GM21786 (cell line): Measurements from ENCODE around the gene TANK.
"Not testable (repeated sequence)": the region's sequence is repeated elsewhere in the genome, so short reads cannot be mapped to it uniquely, and the experiment has no call there.

Source experiments
- ATAC-seq: cut with Tn5 transposase; IDR thresholded peaks from one replicate; pipeline ENCODE4 v1.9.1; 2021; ENCODE audit not compliant: unreplicated experiment

The TANK gene

DNA sequence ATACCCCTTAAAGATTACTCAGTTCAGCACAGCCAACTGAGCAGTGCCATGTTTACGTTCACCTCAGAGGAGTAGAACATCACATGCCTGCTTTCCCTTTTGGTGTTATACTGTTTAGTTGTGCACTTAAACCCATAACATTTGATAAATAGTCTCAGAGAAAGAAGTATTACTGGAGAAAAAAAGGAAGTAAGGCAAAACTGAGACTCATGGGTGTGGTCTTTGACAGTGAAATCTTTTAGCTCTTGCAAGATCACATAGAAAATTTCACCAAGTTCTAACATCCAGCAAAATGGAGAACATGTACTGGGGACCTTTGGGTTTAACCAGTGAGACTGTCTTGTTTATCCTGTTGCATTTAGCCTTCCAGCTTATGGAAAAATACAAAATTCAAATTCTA is 5.6 kb downstream of the TANK start:
- ATAC-seq = peak; percentile 32

DNA sequence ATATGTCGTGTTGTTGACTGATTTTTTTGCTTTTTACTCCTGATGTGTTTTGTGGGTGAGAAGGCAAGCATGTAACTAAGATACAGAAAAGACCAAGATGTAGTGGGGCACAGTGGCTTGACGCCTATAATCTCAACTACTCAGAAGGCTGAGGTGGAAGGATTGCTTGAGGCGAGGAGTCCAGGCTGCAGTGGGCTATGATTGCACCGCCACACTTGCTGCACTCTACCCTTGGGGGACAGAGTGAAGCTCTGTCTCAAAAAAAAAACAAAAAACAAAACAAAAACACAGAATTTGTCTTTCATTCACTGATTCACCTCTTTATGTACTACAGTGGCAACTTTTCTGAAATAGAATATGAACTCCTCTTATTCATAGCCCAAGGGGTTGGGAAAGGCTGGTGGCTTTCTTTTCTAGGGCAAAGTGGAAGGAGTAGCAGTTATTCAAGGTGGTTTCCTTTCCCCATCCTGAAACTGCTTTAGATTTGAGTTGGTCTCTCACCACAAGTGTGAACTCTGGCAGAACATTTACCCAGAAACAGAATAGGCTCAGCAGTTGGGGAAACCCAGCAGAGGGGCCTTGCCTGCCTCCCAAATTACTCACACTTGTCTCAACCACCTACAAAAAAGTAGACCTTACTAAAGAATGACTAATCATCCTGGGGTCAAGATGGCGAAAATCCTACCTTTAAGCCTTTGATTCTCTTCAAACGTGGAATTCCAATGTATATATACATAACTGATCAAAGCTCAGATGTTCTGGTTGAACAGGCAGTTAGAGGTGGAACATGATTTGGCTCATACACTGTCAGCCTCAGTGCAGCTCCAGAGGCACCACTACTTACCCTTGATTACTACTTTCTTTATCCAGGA is 6.5 kb downstream of the TANK start:
- ATAC-seq = peak; percentile 79

- no peak for ATAC-seq
Observed at GRCh38 chr2:161169335-161169734, 9.1 kb downstream of the TANK start.

GRCh38 chr2:161170377-161170776 is 10.1 kb downstream of the TANK start:
- ATAC-seq = no peak

- no peak for ATAC-seq
Observed at GRCh38 chr2:161170958-161171932, 11.0 kb downstream of the TANK start.

GRCh38 chr2:161172901-161173540 is 12.8 kb downstream of the TANK start:
- peak; percentile 45 for ATAC-seq

DNA sequence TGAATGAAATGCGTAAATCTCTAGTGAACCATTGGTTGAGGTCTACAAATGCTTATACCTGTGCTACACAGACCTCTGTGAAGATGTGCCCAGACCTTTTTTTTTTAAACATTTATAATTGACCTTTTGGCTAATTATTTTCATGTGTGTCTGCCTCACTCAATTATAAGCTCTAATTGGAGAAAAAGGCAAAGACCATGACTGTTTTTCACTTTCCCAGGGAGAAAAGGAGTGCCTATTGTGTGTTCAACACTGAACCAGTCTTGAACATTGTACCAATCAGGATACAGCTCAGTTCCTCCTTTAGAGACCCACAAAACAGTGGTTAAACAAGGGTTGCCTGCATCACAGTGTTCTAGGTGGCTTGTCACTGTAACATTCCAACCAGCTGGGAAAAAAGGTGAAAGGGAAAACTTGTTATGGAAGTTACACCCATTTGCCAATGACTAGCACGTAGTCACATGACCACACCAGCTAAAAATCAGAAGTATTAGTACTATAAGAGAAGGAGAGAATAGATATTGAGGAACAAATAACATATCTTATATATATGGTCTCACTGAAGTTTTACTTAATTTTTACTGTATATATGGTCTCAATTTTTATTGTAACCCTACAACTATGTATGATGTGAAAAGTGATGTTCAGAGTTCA is 13.4 kb downstream of the TANK start:
- ATAC-seq = no peak

DNA sequence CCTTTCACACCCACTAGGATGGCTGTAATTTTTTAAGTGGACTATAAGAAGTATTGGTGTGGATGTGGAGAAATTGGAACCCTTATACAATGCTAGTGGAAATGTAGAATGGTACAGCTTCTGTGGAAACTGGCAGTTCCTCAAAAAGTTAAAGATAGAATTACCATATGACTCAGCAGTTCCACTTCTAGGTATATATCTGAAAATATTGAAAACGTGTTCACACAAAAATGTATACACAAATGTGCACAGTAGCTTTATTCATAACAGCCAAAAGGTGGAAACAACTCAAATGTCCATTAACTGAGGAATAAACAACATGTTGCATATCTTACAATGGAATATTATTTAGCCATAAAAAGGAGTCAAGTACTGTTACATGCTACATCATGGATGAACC is 17.7 kb downstream of the TANK start:
- ATAC-seq = peak; percentile 42

GRCh38 chr2:161178756-161179155 is 18.5 kb downstream of the TANK start:
- no peak for ATAC-seq

- no peak for ATAC-seq
Observed at GRCh38 chr2:161190050-161190449, 29.8 kb downstream of the TANK start.

- ATAC-seq = not testable (repeated sequence)
Observed at GRCh38 chr2:161195602-161196001, 35.4 kb downstream of the TANK start.

- ATAC-seq = peak; percentile 74
Observed at GRCh38 chr2:161199912-161200701, 39.9 kb downstream of the TANK start.

- ATAC-seq = no peak
Observed at GRCh38 chr2:161204846-161205245, 44.6 kb downstream of the TANK start.

DNA sequence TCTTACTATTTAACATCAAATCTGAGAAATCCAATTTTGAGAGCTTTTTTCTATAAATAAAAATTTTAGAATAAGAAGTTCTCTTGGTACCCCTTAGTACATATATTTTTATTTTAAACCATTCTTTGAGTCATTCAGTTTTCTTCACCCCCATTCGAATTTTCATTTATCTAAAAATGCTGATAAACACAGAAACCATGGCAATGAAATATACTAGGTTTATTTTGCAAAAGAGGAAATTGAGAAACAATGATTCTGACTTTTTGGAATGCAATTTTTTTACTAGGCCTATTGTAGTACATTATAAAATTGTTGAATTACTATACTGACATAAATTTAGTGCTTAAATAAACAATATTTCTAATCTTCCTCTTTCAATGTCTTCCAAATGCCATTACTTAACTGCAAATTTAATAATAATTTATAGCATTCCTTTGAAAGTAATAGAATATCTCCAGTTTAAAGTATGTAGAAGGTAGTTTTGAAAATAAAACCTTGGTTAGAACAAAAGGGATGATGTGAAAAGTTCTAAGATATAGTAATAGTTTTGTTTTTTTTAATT is 46.3 kb downstream of the TANK start:
- ATAC-seq = no peak

GRCh38 chr2:161207941-161208340 is 47.7 kb downstream of the TANK start:
- ATAC-seq = no peak

DNA sequence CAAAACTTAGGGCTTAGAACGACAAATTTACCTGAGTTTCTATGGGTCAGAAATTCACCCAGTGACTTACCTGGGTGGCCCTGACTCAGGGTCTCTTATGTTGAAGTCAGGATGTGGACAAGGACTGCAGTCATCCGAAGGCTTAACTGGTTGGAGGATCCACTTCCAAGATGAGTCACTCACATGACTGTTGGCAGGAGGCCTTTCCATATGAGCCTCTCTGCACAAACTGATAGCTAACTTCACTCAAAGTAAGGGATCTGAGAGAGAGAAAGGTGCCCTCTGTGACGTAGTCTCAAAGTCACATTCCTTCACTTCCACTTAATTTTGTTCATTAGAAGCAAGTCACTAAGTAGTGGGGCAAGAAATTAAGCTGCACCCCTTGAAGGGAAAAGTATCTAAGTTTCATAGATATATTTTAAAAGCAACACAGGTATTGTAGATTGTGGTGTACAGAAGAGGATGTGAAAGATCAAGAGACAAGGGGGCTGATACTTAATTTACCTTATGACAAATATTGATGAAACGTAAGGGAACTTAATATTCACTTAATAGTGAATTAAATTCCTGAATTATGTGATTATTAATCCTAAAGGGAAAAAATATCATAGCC is 48.4 kb downstream of the TANK start:
- ATAC-seq = no peak

GRCh38 chr2:161209902-161210301 is 49.7 kb downstream of the TANK start:
- no peak for ATAC-seq

- no peak for ATAC-seq
Observed at GRCh38 chr2:161217597-161218185, 57.5 kb downstream of the TANK start.

- no peak for ATAC-seq
Observed at GRCh38 chr2:161219211-161219610, 59.0 kb downstream of the TANK start.
